HepG2 (cell line): ENCODE results near the gene HRC. TPM values are rescaled to one million over a fixed set of nuclear protein-coding genes. Genes with fewer than 3 reads are reported as not detected.

Experiments used
- ATF7 ChIP-seq, 2 experiments: fragments of 450-650 bp in 1 of 2; sonication (generic) in 1 of 2; formaldehyde crosslinking in 1 of 2; IDR thresholded peaks; 2 replicates each; pipeline versions ENCODE4 v1.4.0 to v1.6.1; 2016 to 2020; ENCODE audit warnings: antibody characterized with exemption in 1 of 2, mild to moderate bottlenecking in 1 of 2, missing genetic modification reagents in 1 of 2
- BHLHE40 ChIP-seq: IDR thresholded peaks from 2 replicates; pipeline ENCODE4 v1.6.1; 2011; ENCODE audit warnings: low read length, improper control_type of control experiment
- KLF12 ChIP-seq: sonication (generic); formaldehyde crosslinking; IDR thresholded peaks from 2 replicates; pipeline ENCODE4 v1.4.0; 2020; ENCODE audit warnings: missing genetic modification reagents, borderline replicate concordance
- PITX1 ChIP-seq: sonication (generic); formaldehyde crosslinking; IDR thresholded peaks from 2 replicates; pipeline ENCODE4 v1.5.1; 2020; ENCODE audit warnings: mild to moderate bottlenecking, missing genetic modification reagents
- PRPF4 ChIP-seq: fragments of 200-400 bp; formaldehyde crosslinking; IDR thresholded peaks from 2 replicates; pipeline ENCODE4 v1.6.1; 2016; ENCODE audit warnings: low read length, low read depth; ENCODE audit not compliant: poor library complexity, severe bottlenecking
- SSRP1 ChIP-seq: IDR thresholded peaks from 2 replicates; pipeline ENCODE4 v1.6.1; 2016; ENCODE audit warnings: control low read depth
- ZNF12 ChIP-seq: sonication (generic); formaldehyde crosslinking; IDR thresholded peaks from 2 replicates; pipeline ENCODE4 v1.5.0; 2020; ENCODE audit warnings: missing genetic modification reagents
- ZNF564 ChIP-seq: sonication (generic); formaldehyde crosslinking; IDR thresholded peaks from 2 replicates; pipeline ENCODE4 v1.8.1; 2023; ENCODE audit warnings: mild to moderate bottlenecking, missing genetic modification reagents
- polyA plus RNA-seq, 8 experiments: library from polyadenylated mRNA; depleted of rRNA in 3 of 8; stranded (reverse) in 7 of 8; unstranded in 1 of 8; fragments of >200 nt; fragmentation: Illumina TruSeq in 4 of 8; extraction: Trizol in 4 of 8; gene quantifications; 2 replicates each; pipeline versions ENCODE4 v1.2.1 to v1.2.3, GENCODE V29; 2011 to 2016; ENCODE audit warnings: low read depth in 4 of 8, missing spikeins in 1 of 8, mixed read lengths in 1 of 8; ENCODE audit not compliant: insufficient read depth in 1 of 8
- total RNA-seq, 5 experiments: library from RNA; depleted of rRNA; stranded (reverse); fragments of >200 nt; fragmentation: Illumina TruSeq; extraction: Trizol; gene quantifications; 2 replicates each; pipeline ENCODE4 v1.2.3, GENCODE V29; 2016; ENCODE audit warnings: low read depth in 1 of 5
- TF ChIP-seq, protein P1 (sequence below), 2 experiments: sonication (generic) in 1 of 2; formaldehyde crosslinking in 1 of 2; IDR thresholded peaks; 2 replicates each; pipeline versions ENCODE4 v1.6.1 to v1.9.0; 2014 to 2022; ENCODE audit warnings: antibody characterized with exemption in 1 of 2, borderline replicate concordance in 1 of 2, inconsistent platforms in 1 of 2, low read depth in 1 of 2, missing genetic modification reagents in 1 of 2
- TF ChIP-seq, protein P2 (sequence below): sonication (generic); formaldehyde crosslinking; IDR thresholded peaks from 2 replicates; pipeline ENCODE4 v1.5.0; 2020; ENCODE audit warnings: mild to moderate bottlenecking, missing genetic modification reagents, borderline replicate concordance
- TF ChIP-seq, protein P3 (sequence below): IDR thresholded peaks from 2 replicates; pipeline ENCODE4 v1.6.1; 2016; ENCODE audit warnings: mild to moderate bottlenecking, missing biosample characterization, missing genetic modification reagents
- TF ChIP-seq, protein P4 (sequence below): sonication (generic); formaldehyde crosslinking; IDR thresholded peaks from 2 replicates; pipeline ENCODE4 v1.5.1; 2020; ENCODE audit warnings: missing genetic modification reagents, mild to moderate bottlenecking, borderline replicate concordance
- TF ChIP-seq, protein P5 (sequence below): sonication (generic); formaldehyde crosslinking; IDR thresholded peaks from 2 replicates; pipeline ENCODE4 v1.9.0; 2021; ENCODE audit warnings: missing genetic modification reagents, borderline replicate concordance
- TF ChIP-seq, protein P6 (sequence below): sonication (generic); formaldehyde crosslinking; IDR thresholded peaks from 2 replicates; pipeline ENCODE4 v1.4.0; 2020; ENCODE audit warnings: mild to moderate bottlenecking, missing genetic modification reagents

Gene HRC
- total and polyA plus RNA-seq, 2 of the 13 experiments (the other 11 are each of a cell fraction or from before 2014, with no cell fraction given) = 3.6 to 15.4 TPM

DNA sequence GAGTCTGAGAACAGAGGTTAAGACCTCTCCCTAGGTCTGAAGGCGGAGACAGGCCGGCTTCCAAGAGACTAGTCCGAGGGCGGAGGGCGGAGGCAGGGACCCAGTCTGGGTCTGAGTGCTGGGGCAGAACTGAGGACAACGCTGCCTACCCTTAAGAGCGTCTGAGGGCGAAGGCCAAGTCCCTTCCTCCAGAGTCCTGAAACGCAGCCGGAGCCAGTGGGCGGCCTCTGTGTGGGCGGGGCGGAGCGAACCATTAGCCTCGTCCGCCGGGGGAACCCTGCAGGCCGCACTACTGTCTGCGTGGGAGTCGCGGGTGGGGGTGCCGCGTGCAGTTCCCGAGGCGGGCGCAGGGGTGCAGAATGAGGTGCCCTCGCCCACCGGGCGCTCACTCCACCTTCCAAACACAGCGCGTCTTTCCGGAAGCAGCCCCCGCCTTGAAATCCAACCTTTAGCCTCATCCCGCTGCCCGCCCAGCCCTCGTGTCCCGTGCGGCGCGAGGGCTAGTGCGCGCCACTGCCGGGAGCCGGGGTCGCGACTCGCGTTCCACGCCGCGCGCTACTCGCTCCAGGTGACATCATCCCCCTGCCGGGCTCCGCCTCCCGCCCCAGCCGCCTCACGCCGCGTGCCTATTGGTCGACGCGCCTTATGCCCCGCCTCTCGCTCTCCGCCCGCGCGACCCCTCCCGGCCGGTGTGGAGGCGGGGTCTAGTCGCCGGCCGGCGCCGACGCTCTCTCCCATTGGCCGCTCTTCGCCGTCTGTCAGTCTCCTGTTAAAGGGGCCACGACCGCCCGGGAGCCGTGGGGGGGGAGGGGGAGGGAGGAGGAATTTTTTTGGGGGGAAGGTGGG is 36.4 kb downstream of the HRC start, which contains the start of gene C19orf73 (continued):
- TF ChIP-seq, protein P1, sequence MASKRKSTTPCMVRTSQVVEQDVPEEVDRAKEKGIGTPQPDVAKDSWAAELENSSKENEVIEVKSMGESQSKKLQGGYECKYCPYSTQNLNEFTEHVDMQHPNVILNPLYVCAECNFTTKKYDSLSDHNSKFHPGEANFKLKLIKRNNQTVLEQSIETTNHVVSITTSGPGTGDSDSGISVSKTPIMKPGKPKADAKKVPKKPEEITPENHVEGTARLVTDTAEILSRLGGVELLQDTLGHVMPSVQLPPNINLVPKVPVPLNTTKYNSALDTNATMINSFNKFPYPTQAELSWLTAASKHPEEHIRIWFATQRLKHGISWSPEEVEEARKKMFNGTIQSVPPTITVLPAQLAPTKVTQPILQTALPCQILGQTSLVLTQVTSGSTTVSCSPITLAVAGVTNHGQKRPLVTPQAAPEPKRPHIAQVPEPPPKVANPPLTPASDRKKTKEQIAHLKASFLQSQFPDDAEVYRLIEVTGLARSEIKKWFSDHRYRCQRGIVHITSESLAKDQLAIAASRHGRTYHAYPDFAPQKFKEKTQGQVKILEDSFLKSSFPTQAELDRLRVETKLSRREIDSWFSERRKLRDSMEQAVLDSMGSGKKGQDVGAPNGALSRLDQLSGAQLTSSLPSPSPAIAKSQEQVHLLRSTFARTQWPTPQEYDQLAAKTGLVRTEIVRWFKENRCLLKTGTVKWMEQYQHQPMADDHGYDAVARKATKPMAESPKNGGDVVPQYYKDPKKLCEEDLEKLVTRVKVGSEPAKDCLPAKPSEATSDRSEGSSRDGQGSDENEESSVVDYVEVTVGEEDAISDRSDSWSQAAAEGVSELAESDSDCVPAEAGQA (IDR thresholded peaks at IDR 0.05; ENCODE audit: low read depth) = no peak
- TF ChIP-seq, protein P1 (CRISPR knock-in tag; IDR thresholded peaks at IDR 0.05; ENCODE audit: borderline replicate concordance) = 0 out of 2 replicates have a peak, but pooled peaks have one; percentile 82
- TF ChIP-seq PITX1 (CRISPR knock-in tag) (peak; percentile 74), ATF7 (IDR thresholded peaks at IDR 0.05) (peak; percentile 83), ATF7 (CRISPR knock-in tag; IDR thresholded peaks at IDR 0.05) (peak; percentile 98), KLF12 (CRISPR knock-in tag) (no peak), BHLHE40 (peak; percentile 85), ZNF564 (CRISPR knock-in tag) (no peak; the same call in 1 of the 2 replicates), ZNF12 (no peak), PRPF4 (no peak), SSRP1 (CRISPR knock-in tag) (no peak)
- TF ChIP-seq, protein P2, sequence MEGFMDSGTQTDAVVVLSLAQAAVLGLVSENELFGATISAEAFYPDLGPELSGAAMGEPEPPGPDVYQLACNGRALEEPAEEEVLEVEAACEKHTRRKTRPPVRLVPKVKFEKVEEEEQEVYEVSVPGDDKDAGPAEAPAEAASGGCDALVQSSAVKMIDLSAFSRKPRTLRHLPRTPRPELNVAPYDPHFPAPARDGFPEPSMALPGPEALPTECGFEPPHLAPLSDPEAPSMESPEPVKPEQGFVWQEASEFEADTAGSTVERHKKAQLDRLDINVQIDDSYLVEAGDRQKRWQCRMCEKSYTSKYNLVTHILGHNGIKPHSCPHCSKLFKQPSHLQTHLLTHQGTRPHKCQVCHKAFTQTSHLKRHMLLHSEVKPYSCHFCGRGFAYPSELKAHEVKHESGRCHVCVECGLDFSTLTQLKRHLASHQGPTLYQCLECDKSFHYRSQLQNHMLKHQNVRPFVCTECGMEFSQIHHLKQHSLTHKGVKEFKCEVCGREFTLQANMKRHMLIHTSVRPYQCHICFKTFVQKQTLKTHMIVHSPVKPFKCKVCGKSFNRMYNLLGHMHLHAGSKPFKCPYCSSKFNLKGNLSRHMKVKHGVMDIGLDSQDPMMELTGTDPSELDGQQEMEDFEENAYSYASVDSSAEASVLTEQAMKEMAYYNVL (CRISPR knock-in tag) = no peak
- TF ChIP-seq, protein P3, sequence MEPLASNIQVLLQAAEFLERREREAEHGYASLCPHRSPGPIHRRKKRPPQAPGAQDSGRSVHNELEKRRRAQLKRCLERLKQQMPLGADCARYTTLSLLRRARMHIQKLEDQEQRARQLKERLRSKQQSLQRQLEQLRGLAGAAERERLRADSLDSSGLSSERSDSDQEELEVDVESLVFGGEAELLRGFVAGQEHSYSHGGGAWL (CRISPR knock-in tag) = 0 out of 2 replicates have a peak, but pooled peaks have one; percentile 69
- TF ChIP-seq, protein P4, sequence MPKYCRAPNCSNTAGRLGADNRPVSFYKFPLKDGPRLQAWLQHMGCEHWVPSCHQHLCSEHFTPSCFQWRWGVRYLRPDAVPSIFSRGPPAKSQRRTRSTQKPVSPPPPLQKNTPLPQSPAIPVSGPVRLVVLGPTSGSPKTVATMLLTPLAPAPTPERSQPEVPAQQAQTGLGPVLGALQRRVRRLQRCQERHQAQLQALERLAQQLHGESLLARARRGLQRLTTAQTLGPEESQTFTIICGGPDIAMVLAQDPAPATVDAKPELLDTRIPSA = no peak
- TF ChIP-seq, protein P5, sequence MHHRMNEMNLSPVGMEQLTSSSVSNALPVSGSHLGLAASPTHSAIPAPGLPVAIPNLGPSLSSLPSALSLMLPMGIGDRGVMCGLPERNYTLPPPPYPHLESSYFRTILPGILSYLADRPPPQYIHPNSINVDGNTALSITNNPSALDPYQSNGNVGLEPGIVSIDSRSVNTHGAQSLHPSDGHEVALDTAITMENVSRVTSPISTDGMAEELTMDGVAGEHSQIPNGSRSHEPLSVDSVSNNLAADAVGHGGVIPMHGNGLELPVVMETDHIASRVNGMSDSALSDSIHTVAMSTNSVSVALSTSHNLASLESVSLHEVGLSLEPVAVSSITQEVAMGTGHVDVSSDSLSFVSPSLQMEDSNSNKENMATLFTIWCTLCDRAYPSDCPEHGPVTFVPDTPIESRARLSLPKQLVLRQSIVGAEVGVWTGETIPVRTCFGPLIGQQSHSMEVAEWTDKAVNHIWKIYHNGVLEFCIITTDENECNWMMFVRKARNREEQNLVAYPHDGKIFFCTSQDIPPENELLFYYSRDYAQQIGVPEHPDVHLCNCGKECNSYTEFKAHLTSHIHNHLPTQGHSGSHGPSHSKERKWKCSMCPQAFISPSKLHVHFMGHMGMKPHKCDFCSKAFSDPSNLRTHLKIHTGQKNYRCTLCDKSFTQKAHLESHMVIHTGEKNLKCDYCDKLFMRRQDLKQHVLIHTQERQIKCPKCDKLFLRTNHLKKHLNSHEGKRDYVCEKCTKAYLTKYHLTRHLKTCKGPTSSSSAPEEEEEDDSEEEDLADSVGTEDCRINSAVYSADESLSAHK (CRISPR knock-in tag) = no peak
- TF ChIP-seq, protein P6, sequence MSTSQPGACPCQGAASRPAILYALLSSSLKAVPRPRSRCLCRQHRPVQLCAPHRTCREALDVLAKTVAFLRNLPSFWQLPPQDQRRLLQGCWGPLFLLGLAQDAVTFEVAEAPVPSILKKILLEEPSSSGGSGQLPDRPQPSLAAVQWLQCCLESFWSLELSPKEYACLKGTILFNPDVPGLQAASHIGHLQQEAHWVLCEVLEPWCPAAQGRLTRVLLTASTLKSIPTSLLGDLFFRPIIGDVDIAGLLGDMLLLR (CRISPR knock-in tag) = no peak
